IPS DF 6.9 (cell line): ENCODE results near the gene DGLUCY.
"Not testable (repeated sequence)": the region's sequence is repeated elsewhere in the genome, so short reads cannot be mapped to it uniquely, and the experiment has no call there.

ENCODE experiments used
- DNase-seq: peaks from one replicate; pipeline ENCODE4 v3.0.0-alpha.2; 2013; ENCODE audit warnings: low read depth, low spot score
- H3K27ac ChIP-seq: one replicate; pipeline ENCODE4 v1.5.1; 2013; ENCODE audit warnings: low read length, control low read depth
- H3K27me3 ChIP-seq: 2 replicates; pipeline ENCODE4 v1.6.1; 2013; ENCODE audit warnings: mild to moderate bottlenecking, low read length; ENCODE audit not compliant: control insufficient read depth, insufficient read depth
- H3K36me3 ChIP-seq: 2 replicates; pipeline ENCODE4 v1.6.1; 2013; ENCODE audit warnings: low read length; ENCODE audit not compliant: control insufficient read depth, insufficient read depth
- H3K4me1 ChIP-seq: 2 replicates; pipeline ENCODE4 v1.6.1; 2013; ENCODE audit warnings: low read length; ENCODE audit not compliant: control insufficient read depth, insufficient read depth
- H3K4me3 ChIP-seq: 2 replicates; pipeline ENCODE4 v1.5.1; 2013; ENCODE audit warnings: mild to moderate bottlenecking, low read length
- H3K9me3 ChIP-seq: 2 replicates; pipeline ENCODE4 v1.6.1; 2013; ENCODE audit warnings: low read length, inconsistent platforms; ENCODE audit not compliant: control insufficient read depth, insufficient read depth
- WGBS: extraction: QIAGEN DNeasy Blood & Tissue Kit; methylation state at CpG from one replicate; pipeline ENCODE4 v1.1.7; 2013; ENCODE audit warnings: mixed read lengths, missing lambda C conversion rate; ENCODE audit not compliant: insufficient read length, insufficient coverage; 5-methylcytosine and 5-hydroxymethylcytosine counted together

DGLUCY gene

DNA sequence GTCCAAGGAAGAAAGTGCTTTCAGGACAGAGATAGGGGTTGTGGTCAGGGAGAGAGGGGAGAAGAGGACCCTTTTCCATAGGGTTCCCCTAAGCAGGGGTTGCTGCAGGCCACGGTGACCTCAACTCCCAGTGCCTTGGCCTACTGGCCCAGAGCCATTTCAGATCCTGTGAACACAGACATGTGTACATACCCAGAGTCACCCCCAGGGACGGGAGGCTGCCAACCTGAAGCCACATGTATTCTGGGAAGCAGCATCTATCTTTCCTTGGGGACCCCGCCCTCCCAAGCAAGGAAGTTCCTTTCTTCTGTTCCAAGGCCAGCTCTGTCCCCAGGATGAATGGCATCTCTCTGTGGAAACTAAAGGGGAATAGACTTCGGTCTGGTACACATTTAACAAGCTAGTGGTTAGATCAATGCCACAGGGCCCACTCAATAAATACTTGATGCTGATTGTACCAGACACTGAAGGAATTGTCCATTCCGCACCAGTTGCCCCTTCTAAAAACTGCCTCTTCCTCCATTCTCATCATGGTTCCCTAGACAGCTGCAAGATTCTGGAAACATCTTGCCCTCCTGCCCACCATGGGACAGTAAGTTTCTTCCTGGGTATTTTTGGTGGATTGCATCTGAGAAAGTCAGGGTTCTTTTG, 25.2 kb upstream of the DGLUCY start:
- Histone ChIP-seq H3K27me3 (no peaks in the 10 kb centered on the region), H3K4me1 (no peaks in the 10 kb centered on the region), H3K36me3 (no peaks in the 10 kb centered on the region), H3K4me3 (no peak overlapping the region), H3K9me3 (no peaks in the 10 kb centered on the region), H3K27ac (no peak overlapping the region)
- WGBS, result no CpG with 5 or more reads among the region's 5 CpGs
- DNase-seq, result no peak

DNA sequence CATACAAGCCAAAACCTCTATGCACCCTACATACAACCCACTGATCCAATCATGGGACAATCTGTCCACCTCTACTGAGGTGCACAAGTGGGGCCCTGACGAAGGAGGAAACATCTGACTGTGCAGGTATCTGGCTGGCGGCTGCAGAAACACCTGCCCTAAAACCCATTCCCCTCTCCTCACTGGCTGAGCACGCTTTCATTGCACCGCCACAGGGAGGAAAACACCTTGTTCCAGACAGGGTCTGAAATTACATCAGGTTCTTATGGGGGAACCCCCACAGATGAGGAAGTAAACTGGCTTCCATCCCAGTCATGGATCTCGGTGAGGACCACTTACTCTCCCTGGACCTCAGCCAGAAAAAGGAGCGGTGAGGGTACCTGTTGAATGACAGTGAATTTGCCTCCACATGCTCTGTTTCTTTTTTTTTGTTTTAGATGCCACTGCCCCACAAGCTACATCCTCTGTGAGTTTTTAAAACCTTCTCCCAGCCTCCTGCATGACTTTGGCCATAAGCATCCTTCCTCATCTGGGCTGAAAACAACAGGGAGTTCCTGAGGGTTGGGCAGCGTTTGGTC, 23.8 kb upstream of the DGLUCY start:
- Histone ChIP-seq H3K27me3 (no peaks in the 10 kb centered on the region), H3K4me1 (no peaks in the 10 kb centered on the region), H3K27ac (no peak overlapping the region), H3K4me3 (no peak overlapping the region), H3K9me3 (no peaks in the 10 kb centered on the region), H3K36me3 (no peaks in the 10 kb centered on the region)
- no CpG with 5 or more reads among the region's 7 CpGs for WGBS
- DNase-seq, result no peak

DNA sequence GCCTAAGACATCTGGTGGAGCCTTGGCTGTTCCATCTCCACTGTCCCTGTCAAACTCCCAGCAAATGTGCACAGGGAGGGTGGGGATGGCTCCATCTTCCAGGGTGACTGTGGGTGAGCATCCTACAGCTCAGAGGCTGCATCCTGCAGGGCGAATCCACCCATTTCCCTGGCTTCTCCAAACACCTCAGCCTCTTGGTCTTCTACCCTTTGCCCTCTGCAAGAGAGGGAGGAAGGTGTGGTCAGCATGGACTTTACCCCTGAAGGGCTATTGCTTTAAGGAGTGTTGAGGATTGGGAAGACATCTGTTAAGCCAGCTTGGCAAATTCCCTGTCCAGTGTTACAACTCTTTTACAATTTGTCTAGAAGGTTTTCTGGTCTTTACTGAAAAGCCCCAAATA, 23.1 kb upstream of the DGLUCY start:
- no peak for DNase-seq
- WGBS, result no CpG with 5 or more reads among the region's 1 CpG

DNA sequence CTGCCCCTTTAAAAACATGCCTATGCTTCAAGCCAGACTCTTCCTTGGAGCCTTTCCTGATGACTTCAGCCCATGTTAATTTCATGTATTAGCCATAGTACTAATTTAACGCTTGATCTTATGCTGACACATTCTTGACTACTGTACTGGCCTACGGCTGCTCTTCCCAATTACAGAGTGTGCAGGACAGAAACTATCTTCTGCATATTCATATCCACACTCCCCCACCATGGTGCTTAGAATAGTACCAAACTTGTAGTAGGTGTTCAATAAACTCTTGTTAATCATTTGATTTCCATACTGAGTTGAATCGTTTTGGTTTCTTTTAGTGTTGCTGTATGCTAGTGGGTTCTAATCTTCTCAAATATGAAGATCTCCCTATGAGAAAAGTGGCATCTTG, 21.8 kb upstream of the DGLUCY start:
- no peak for DNase-seq
- WGBS, result no CpG with 5 or more reads among the region's 3 CpGs
- no peaks in the 10 kb centered on the region for H3K9me3 ChIP-seq
- no peaks in the 10 kb centered on the region for H3K27me3 ChIP-seq
- no peaks in the 10 kb centered on the region for H3K36me3 ChIP-seq
- H3K27ac ChIP-seq, result no peak overlapping the region
- H3K4me3 ChIP-seq, result no peak overlapping the region
- no peaks in the 10 kb centered on the region for H3K4me1 ChIP-seq

More for the DNA sequence above, 23.1 kb upstream of the DGLUCY start:
- Histone ChIP-seq H3K36me3 (no peaks in the 10 kb centered on the region), H3K9me3 (no peaks in the 10 kb centered on the region), H3K4me3 (no peak overlapping the region), H3K27ac (no peak overlapping the region), H3K4me1 (no peaks in the 10 kb centered on the region), H3K27me3 (no peaks in the 10 kb centered on the region)

GRCh38 chr14:91093743-91094472, 20.0 kb upstream of the DGLUCY start:
- H3K27ac ChIP-seq, H3K36me3 ChIP-seq, DNase-seq, H3K9me3 ChIP-seq, H3K4me3 ChIP-seq, H3K27me3 ChIP-seq, H3K4me1 ChIP-seq: not testable (repeated sequence)
- no CpG with 5 or more reads among the region's 14 CpGs for WGBS

GRCh38 chr14:91094772-91095171, 19.1 kb upstream of the DGLUCY start:
- no peaks in the 10 kb centered on the region for H3K9me3 ChIP-seq
- H3K4me1 ChIP-seq, result no peaks in the 10 kb centered on the region
- no peak overlapping the region for H3K4me3 ChIP-seq
- WGBS, result no CpG with 5 or more reads among the region's 4 CpGs
- H3K36me3 ChIP-seq, result no peaks in the 10 kb centered on the region
- H3K27ac ChIP-seq, result no peak overlapping the region
- no peaks in the 10 kb centered on the region for H3K27me3 ChIP-seq
- no peak for DNase-seq

GRCh38 chr14:91095178-91095577, 18.7 kb upstream of the DGLUCY start:
- Histone ChIP-seq H3K27ac (no peak overlapping the region), H3K4me3 (no peak overlapping the region), H3K4me1 (no peaks in the 10 kb centered on the region), H3K36me3 (no peaks in the 10 kb centered on the region), H3K9me3 (no peaks in the 10 kb centered on the region), H3K27me3 (no peaks in the 10 kb centered on the region)
- no CpG with 5 or more reads among the region's 8 CpGs for WGBS
- no peak for DNase-seq

GRCh38 chr14:91097657-91098056, 16.2 kb upstream of the DGLUCY start:
- H3K9me3 ChIP-seq, H3K36me3 ChIP-seq, DNase-seq, H3K27ac ChIP-seq, H3K4me3 ChIP-seq, H3K27me3 ChIP-seq, H3K4me1 ChIP-seq: not testable (repeated sequence)
- WGBS, result no CpG with 5 or more reads among the region's 5 CpGs

DNA sequence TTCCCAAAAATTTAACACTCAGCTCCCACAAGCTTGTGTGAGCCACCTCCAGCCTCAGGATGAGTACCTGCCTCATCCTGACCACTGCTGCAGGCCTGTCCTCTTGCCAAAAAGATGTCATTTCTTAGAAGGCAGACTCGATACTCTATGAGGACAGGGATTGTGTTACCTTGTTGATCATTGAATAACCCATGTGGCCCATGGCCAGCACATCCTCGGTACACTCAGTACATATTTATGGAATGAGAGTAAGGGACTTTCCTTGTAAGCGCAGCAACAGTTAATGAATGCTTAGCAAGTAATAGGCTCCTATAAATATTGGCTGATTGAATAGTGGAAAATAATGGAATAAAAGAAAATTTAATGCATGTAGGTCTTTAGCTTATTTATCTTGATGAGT, 15.3 kb upstream of the DGLUCY start:
- WGBS, result no CpG with 5 or more reads among the region's 3 CpGs
- H3K36me3 ChIP-seq, result no peaks in the 10 kb centered on the region

GRCh38 chr14:91100102-91100501, 13.8 kb upstream of the DGLUCY start:
- no peak for DNase-seq
- Histone ChIP-seq H3K27ac (no peak overlapping the region), H3K9me3 (no peaks in the 10 kb centered on the region), H3K4me1 (no peaks in the 10 kb centered on the region), H3K4me3 (no peak overlapping the region), H3K27me3 (no peaks in the 10 kb centered on the region), H3K36me3 (no peaks in the 10 kb centered on the region)
- no CpG with 5 or more reads among the region's 5 CpGs for whole genome bisulfite sequencing

More for the DNA sequence above, 15.3 kb upstream of the DGLUCY start:
- DNase-seq, result no peak
- H3K27me3 ChIP-seq, result no peaks in the 10 kb centered on the region
- H3K27ac ChIP-seq, result no peak overlapping the region
- H3K4me3 ChIP-seq, result no peak overlapping the region
- H3K4me1 ChIP-seq, result no peaks in the 10 kb centered on the region
- H3K9me3 ChIP-seq, result no peaks in the 10 kb centered on the region
